ENCODE results near the gene TMEM219. TPM values are rescaled to one million over a fixed set of nuclear protein-coding genes. Genes with fewer than 3 reads are reported as not detected.
"Not testable (repeated sequence)": the region's sequence is repeated elsewhere in the genome, so short reads cannot be mapped to it uniquely, and the experiment has no call there.

TMEM219 gene, protein sequence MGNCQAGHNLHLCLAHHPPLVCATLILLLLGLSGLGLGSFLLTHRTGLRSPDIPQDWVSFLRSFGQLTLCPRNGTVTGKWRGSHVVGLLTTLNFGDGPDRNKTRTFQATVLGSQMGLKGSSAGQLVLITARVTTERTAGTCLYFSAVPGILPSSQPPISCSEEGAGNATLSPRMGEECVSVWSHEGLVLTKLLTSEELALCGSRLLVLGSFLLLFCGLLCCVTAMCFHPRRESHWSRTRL
- 60.8 and 85.4 TPM in 2 replicates for total RNA-seq (2014; rRNA removed; shearing (Covaris generic))

DNA sequence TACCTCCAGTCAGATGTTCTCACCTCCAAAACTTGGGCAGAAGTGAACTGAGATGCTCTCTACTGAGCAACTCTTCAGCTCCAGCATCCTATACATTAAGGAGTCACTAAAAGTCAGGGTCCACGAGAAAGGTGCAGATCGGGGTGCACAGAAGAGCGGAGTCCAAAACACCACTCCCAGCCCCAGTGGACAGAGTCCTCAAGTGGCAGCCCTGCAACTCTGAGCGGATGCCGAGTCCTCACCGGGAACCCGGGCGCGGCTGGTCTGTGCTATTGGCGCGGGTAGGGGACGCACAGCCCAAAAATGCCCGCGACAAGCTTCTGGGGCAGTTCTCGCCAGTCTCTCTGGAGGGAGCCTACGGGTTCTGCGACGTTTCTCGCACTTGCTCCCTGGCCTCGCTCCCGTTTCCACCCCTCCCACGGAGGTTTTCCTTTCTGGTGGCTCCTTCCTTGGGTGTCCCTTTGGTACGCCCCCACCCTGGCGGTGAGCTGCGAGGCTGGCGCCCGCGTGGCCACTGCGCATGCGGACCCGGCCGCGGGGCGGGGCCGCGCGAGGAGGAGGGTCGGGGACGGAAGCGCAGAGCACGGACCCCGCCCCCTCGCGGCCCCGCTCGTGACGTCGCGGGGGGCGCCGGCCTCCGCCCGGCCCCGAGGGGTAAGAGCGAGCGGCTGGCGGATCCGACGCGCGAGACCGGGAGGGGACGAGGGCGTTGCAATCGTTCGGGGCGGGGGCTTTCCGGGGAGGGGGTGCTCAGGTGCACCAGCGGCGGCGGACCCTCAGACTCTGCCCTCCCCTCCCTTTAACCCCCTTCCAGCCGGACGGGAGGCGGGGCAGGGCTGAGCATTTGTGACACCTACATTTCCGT lies at the start of gene TMEM219:
Gene TMEM219 (plus strand): TSS at position 601 of the 865 bp plus-strand sequence. CDS start 1,065 bp downstream, outside the sequence.
- DNase-seq (ENCODE audit: low spot score), result peak; percentile 73

DNA sequence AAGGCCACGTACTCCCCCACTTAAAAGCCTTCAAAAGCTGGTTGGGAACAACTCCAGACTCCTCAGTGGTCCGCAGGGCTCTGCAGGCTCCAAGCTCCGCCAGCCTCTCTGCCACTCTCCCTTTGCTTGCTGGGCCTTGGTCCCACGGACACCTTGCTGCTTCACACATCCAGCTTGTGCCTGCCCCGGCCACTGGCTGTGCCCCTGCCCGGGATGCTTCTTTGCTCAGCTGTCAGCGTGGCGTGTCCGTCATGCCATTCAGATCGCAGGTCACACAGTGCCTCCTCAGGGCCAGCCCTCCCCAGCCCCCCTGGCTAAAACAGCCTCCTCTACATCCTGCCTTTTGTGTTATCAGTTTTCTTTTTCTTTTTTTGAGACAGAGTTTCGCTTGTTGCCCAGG lies 49.8 kb upstream of the TMEM219 start:
- DNase-seq (ENCODE audit: low spot score), result no peak

DNA sequence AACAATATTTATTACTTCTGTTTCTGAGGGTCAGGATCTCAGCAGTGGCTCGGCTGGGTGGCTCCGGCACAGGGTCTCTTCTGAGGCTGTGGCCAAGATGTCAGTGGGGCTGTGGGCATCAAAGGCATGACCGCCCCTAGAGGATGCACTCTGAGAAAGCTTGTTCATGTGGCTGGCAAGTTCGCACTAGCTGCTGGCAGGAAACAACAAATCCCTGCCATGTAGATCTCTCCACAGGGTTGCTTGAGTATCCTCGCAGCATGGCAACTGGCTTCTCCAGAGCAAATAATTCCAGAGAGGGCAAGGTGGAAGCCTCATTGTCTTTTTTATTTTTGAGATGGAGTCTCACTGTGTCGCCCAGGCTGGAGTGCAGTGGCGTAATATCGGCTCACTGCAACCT lies 48.4 kb upstream of the TMEM219 start:
- no peak for DNase-seq (ENCODE audit: low spot score)

DNA sequence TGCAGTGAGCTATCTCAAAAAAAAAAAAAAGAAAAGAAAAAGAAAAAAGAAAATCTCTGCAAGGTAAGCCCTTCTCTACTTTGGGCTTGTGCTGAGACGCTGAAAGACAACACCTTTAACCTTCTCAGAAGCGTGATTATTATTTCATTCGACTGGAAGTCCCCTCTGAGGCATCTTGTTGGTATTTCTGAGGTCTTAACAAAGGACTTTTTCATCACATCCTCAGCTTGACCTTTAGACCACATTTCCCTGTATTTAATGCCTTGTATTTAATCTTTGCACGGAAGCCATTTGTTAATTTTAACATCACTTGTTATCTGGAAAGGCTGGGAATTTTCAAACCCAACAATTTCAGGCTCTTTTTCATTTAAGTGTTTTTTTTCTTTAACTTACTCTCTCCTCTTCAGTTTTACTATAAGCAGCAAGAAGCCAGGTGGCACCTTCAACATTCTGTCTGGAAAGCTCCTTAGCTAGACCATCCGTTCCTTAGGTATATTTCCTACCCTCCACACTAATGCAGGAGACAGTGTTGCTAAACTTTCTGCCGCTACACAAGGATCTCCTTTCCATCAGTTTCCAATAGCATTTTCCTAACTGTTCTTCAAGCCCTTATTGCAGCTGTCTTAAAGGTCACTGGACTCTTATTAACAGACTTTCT lies 46.2 kb upstream of the TMEM219 start:
- DNase-seq (ENCODE audit: low spot score), result no peak

DNA sequence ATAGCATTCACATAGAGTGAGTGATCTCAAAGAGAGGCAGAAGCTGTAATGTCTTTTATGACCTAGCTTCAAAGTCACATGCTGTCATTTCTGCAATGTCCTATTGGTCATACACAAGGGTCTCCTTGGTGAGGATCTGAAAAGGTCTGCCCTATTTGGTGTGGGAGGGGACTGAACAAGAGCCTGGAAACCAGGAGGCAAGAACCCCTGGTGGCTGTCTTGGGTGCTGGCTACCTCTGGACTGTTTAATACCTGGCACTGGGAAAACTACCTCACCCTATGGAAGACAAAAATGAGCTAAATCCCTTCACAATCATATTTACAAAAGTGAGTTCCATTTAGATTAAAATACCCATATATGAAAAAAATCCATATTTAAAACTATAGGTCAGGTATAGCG lies 44.9 kb upstream of the TMEM219 start:
- no peak for DNase-seq (ENCODE audit: low spot score)

DNA sequence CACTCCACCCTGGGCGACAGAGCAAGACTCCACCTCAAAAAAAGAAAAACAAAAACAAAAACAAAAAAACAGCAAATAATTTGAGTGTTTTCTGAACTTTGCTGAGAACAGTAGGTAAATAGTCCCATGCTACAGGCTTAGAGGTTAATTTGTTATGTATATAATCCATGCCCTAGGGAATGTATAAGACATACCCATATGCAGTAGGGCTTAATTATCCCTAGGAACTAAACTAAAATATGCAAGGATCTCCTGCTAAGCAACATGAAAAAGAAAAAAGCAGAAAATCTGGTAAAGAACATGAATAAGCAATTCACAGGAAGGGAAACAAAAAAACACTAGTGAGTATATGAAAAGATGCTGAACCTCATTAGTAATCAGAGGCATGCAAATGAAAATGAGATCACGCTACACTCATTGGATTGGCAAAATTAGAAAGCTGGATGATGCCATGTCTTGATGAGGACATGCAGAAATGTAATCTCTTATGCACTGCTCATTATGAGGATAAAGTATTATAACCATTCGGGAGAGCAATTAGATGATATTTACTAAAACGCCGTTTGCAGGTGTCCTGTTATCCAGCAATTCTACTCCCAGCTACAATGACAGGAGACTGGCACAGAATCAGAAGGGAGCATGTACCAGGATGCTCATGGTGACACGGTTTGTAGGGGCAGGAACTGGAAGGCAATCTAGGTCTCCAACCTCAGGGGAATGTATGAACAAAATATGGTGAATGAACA lies 41.4 kb upstream of the TMEM219 start:
- DNase-seq (ENCODE audit: low spot score), result no peak

DNA sequence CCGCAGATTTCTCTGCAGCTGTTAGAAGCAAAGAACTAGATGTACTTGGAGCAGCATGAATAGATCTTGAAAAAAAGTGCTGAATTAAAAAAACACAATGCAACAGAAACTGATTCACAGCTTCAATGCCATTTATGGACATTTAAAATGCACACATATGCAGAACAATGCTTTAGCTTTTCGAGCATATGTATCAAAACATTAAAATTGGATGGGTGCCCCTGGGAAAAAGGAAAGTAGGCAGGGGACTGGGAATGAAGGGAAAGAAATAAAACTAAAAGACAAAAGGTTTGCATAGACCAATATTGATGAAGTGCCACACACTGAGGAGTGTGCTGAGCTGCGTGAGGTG lies 40.9 kb upstream of the TMEM219 start:
- no peak for DNase-seq (ENCODE audit: low spot score)

DNA sequence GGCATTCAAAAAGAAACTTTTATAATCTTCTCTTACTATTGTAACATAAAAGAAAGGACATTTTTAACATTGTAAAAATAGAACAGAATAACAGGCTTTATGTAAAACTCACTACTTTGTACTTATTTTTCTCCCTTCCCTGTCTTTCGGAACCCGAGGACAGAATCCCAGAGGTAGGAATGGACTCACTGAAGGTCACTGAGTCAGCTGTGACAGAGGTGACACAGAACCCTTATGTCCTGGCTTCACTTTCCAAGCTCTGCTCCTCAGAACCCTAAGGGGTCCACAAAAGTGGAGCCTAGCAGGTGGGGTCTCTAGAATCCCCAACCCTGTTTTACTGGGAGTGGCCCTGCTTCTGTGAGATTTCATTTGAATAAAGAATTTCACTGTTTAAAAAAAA lies 39.6 kb upstream of the TMEM219 start:
- no peak for DNase-seq (ENCODE audit: low spot score)

DNA sequence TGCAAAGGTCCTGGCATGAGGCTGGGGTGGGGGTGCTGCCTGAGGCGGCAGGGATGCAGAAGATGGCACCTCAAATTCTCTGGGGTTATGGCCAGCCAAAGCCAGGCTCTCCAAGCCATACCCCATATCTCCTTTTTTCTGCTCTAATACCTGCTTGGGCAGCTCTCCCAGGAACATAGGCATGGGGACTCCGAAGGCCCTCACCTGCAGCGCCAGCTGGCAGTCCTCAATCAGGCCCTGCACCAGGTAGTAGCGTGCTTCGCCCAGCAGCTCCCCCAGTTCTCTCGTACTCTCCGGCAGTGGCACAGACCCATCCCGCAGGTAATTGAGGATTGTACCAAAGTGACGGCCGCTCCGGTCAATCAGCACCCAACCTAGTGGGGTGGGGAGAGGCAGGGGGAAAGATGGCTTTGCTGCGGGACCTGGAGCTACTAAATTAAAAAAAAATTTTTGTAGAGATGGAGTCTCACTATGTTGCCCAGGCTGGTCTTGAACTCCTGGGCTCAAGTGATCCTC lies 38.8 kb upstream of the TMEM219 start:
- DNase-seq (ENCODE audit: low spot score), result no peak

DNA sequence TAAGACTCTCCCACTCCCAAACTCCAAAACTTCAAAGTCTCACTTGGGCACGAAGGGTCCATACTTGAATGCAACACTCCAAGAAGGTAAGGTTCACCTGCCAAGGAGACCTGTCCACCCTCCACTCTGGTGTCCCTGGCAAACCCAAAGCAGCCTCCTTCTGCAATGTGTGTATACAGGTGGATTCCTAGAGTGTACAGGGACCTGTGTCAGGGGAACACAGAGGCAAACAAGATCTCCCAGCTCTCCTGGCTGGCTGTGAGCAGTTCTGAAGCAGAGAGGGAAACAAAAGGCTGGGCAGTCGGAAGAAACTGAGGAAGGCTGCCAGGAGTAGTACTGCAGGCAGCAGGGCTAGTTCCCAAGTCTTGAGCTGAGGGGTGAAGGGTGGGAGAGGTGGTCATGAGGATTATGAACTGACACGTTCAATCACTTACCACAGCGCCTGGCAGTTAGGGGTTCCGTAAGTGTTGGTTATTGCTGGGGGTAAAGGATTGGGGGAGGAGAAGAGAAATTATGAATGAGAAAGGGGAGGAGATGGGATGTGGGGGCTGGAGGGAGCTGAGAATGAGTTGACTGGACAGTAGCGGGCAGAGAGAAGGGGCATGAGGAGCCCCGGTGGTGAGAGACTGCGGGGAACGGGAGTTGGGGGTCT lies 36.6 kb upstream of the TMEM219 start:
- DNase-seq (ENCODE audit: low spot score), result no peak

DNA sequence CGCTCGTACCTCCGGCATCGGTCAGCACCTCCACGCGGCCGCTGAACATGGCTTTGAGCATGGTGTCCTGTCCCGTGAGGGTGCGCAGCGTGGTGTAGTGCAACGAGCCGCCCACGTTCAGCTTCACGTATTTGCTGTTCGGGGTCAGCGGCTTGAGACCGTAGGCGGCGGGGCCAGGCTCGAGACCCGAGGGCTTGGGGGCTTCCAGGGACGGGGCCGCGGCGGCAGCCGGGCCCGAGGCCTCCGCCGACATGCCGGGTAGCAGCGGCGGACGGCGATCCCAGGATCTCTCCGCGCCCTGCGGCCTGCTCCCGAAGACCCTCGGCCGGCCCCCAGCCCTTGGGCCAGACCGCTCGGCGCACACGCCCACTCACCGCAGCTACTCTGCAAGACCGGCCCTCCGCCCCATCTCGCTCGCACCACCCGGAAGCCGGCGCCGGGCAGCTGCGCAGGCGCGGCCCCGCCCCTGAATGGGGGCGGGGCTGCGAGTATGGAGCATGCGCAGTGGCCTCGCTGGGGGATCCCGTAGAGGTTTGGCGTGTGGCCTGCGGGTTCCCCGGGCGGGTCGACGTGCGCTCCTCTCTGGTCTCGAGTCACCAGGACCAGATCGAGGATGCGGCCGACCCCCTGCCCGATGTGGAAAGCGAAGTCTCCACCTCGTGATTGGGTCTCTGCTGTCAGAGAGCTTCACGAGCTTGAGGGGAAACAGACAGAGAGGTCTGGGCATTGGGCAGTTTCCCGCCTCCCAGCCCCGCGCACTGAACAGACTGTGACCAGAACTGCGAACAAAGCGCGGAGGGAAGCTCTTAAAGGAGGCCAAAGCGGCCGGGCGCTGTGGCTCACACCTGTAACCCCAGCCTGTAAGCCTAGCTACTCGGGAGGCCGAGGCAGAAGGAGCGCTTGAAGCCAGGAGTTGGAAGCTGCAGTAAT lies 35.8 kb upstream of the TMEM219 start, which contains the start of gene KCTD13:
Gene KCTD13 (minus strand): TSS at position 446 of the 930 bp plus-strand sequence. CDS start 193 bp downstream, at position 253.
- peak; percentile 53 for DNase-seq (ENCODE audit: low spot score)

DNA sequence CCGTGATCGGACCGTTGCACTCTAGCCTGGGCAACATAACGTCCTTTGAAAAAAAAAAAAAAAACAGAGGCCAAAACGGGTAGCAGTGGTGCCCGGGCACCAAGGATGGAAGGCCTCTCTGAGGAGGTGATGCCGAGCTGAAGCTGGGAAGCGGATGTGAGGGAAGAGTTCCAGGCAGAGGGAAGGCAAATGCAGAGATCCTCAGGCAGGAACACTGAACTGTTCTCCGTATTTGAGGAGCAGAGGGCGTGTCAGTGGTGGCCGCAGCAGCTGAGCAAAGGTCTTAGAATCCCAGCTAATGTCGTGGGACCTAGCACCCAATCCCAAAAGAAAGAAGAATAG lies 35.2 kb upstream of the TMEM219 start:
- DNase-seq (ENCODE audit: low spot score), result no peak

DNA sequence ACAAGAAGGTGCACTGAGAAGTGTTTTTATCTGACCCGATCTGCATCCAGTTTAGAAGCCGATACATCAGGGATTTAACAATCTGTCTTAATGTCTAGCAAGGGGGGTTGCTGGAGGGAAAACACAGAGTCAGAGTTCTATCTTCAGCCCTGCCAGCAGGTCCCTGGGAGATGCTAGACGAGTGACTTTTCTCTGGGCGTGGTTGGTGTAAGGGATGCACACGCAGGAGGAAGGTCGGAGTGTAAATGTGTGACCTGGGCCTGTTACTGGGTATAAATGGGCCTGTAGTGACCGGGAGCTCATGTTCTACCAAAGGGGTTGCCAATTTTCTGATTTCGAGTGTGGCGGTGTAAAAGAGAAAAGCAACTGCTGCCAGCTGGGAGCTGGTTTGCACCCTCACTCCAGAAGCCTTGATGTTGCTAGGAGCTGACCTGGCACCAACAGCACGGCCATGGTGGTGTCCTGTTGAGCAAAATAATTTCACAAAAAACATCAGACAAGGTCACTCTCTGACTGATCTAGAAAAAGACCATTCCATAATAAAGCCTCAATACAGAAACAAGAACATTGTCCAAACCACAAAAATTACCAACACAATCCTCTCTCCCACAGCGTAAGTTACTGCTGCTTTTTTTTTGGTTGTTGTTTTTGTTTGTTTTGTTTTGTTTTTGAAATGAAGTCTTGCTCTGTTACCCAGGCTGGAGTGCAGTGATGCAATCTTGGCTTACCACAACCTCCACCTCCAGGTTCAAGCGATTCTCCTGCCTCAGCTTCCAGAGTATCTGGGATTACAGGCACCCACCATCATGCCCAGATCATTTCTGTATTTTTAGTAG lies 34.6 kb upstream of the TMEM219 start:
- no peak for DNase-seq (ENCODE audit: low spot score)

DNA sequence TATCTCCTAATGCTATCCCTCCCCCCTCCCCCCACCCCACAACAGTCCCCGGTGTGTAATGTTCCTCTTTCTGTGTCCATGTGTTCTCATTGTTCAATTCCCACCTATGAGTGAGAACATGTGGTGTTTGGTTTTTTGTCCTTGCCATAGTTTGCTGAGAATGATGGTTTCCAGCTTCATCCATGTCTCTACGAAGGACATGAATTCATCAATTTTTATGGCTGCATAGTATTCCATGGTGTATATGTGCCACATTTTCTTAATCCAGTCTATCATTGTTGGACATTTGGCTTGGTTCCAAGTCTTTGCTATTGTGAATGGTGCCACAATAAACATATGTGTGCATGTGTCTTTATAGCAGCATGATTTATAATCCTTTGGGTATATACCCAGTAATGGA lies 30.1 kb upstream of the TMEM219 start:
- not testable (repeated sequence) for DNase-seq (ENCODE audit: low spot score)

DNA sequence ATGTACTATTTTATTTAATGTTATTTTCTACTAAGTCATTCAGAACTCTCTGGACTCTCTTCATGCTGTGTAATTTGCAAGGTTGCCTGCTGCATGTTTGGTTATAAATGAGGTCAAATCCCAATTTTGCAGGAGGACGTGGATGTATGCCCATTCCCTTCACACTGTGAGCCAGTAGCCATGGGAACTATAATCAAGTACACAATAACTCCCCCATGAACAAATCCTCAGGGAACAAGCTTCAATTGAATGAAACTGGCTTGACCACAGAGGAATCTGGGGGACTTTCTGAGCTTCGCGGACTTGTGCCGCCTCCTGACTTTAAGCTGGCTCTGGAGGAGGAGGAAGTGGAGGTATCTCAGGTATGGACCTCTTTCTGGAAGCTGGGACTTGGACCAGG lies 21.2 kb upstream of the TMEM219 start:
- no peak for DNase-seq (ENCODE audit: low spot score)

DNA sequence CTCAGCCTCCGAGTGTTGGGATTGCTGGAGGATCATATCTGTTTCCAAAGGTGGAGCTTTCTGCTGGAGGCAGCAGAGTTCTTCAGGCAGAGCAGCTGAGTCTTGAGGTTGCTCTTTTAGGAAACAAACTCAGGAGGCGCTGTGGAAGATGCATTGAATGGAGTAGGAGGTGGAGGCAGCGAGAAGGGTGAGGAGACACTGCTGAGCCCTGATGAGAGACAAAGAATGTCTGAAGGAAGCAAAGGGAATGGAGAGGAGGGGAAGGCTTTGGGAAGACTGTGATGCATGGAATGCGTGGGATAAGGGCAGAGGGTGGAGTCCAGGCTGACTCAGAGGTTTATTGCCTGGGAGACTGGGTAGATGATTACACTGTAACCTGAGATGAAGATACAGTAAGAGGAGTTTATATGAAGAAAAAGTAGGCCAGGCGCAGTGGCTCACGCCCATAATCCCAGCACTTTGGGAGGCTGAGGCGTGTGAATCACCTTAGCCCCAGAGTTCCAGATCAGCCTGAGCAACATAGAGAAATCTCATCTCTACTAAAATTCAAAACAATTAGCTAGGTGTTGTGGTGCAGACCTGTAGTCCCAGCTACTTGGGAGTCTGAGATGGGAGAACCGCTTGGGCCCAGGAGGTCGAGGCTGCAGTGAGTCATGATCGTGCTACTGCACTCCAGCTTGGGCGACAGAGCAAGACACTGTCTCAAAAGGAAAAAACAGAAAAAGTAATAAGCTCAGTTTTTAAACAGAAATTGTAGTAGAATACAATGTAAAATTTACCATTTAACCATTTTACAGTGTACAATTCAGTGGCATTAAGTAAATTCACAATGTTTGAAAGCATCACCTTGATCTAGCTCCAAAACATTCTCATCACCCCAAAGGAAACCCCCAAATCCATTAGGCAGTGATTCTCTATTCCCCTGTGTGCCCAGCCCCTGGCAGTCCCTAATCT lies 17.8 kb upstream of the TMEM219 start:
- DNase-seq (ENCODE audit: low spot score), result peak; percentile 97

DNA sequence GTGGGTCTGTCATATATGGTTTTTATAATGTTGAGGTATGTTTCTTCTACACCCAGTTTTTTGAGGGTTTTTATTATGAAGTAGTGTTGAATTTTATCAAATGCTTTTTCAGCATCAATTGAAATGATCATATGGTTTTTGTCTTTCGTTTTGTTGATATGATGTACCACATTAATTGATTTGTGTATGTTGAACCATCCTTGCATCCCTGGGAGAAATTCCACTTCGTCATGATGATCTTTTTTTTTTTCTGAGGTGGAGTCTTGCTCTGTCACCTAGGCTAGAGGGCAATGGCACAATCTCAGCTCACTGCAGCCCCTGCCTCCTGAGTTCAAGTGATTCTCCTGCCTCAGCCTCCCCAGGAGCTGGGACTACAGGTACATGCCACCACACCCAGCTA lies 14.0 kb upstream of the TMEM219 start:
- DNase-seq (ENCODE audit: low spot score), result no peak

Measured in H4 (cell line).